K562 (cell line): Measurements from ENCODE around the gene BCAP31.

ENCODE experiments used
- CTCF ChIP-seq, 3 experiments: IDR thresholded peaks in 2 of 3; conservative IDR thresholded peaks in 1 of 3; 2 replicates each; pipeline ENCODE4 v1.5.1; 2011 to 2012; ENCODE audit warnings: low read length in 3 of 3, mild to moderate bottlenecking in 3 of 3, control low read depth in 2 of 3, improper control_type of control experiment in 1 of 3, inconsistent platforms in 1 of 3, low read depth in 1 of 3, mixed read lengths in 1 of 3, moderate library complexity in 1 of 3; ENCODE audit not compliant: insufficient read depth in 2 of 3
- MYC ChIP-seq, 2 experiments: fragments of 250-450 bp in 1 of 2; sonication (Bioruptor Pico) in 1 of 2; IDR thresholded peaks; 2 replicates each; pipeline versions ENCODE4 v1.5.1 to v1.6.1; 2012 to 2021; ENCODE audit warnings: low read depth in 2 of 2, borderline replicate concordance in 1 of 2, improper control_type of control experiment in 1 of 2, low read length in 1 of 2, mild to moderate bottlenecking in 1 of 2, moderate library complexity in 1 of 2
- POLR2AphosphoS5 ChIP-seq: IDR thresholded peaks from 2 replicates; pipeline ENCODE4 v1.6.1; 2011; ENCODE audit warnings: mild to moderate bottlenecking, low read depth, low read length, moderate library complexity; ENCODE audit not compliant: control insufficient read depth, insufficient read depth
- ZFP36 ChIP-seq: fragments of 150-350 bp; IDR thresholded peaks from 2 replicates; pipeline ENCODE4 v1.6.1; 2018; ENCODE audit warnings: low read length, low read depth; ENCODE audit not compliant: partially characterized antibody
- ZNF436 ChIP-seq: fragments of 250-450, 450-650 bp; sonication (Bioruptor Pico); formaldehyde crosslinking; IDR thresholded peaks from 2 replicates; pipeline ENCODE4 v1.7.0; 2020; ENCODE audit warnings: mild to moderate bottlenecking

- no peak for TF ChIP-seq POLR2AphosphoS5
- TF ChIP-seq ZNF436 (CRISPR knock-in tag), result no peak
- TF ChIP-seq CTCF (IDR thresholded peaks at IDR 0.05 in 2 of 3, conservative IDR thresholded peaks at IDR 0.05 in 1 of 3; ENCODE audit: insufficient read depth in 2 of 3, low read depth in 1 of 3, low read length in 3 of 3), result no peak
- no peak for TF ChIP-seq ZFP36
- TF ChIP-seq MYC (IDR thresholded peaks at IDR 0.05; ENCODE audit: low read depth, low read length), result no peak
- no peak for TF ChIP-seq MYC (CRISPR knock-in tag; IDR thresholded peaks at IDR 0.05; ENCODE audit: borderline replicate concordance, low read depth)
These were observed 51.4 kb downstream of the BCAP31 start for GRCh38 chrX:153672531-153673427.
